B cell (primary cell): Measurements from ENCODE around the gene SS18L1. TPM values are rescaled to one million over a fixed set of nuclear protein-coding genes. Genes with fewer than 3 reads are reported as not detected.

ENCODE experiments used
- ATAC-seq: fragments of 200-7000 bp; cut with Tn5 transposase; one replicate; pipeline ENCODE4 v1.10.0; 2021; ENCODE audit warnings: low read depth, mild to moderate bottlenecking, moderate number of reproducible peaks, moderate library complexity
- CTCF ChIA-PET: fragments of 350-600 bp; sonication (Branson Sonifier 250); formaldehyde crosslinking; loops from one replicate; lab custom pipeline; 2021; ENCODE audit warnings: antibody characterized with exemption, inconsistent platforms; lab: Charles Lee
- POLR2A ChIA-PET: fragments of 350-600 bp; sonication (Branson Sonifier 250); formaldehyde crosslinking; loops from one replicate; lab custom pipeline; 2021; ENCODE audit warnings: antibody characterized with exemption; lab: Charles Lee
- DNase-seq: peaks from one replicate; pipeline ENCODE4 v3.0.0; 2013
- H2AFZ ChIP-seq: 2 replicates; pipeline ENCODE4 v1.6.1; 2012; ENCODE audit warnings: mild to moderate bottlenecking, low read depth, low read length; ENCODE audit not compliant: insufficient read depth, poor library complexity, severe bottlenecking
- H3K27ac ChIP-seq, 2 donors: 1 replicate in 1 of 2; 2 replicates in 1 of 2; pipeline ENCODE4 v1.5.1; 2012 to 2013; ENCODE audit warnings: low read length in 2 of 2, mild to moderate bottlenecking in 2 of 2, moderate library complexity in 1 of 2
- H3K27me3 ChIP-seq, 4 experiments: fragments of 200-600 bp in 1 of 4; sonication (generic) in 1 of 4; replicated peaks in 1 of 4; 1 replicate in 2 of 4; 2 replicates in 2 of 4; pipeline versions ENCODE4 v1.6.1 to v1.7.0; 2013 to 2016; ENCODE audit warnings: low read length in 3 of 4, mild to moderate bottlenecking in 2 of 4, mixed read lengths in 1 of 4, moderate library complexity in 1 of 4; ENCODE audit not compliant: insufficient read depth in 4 of 4, control insufficient read depth in 3 of 4; ENCODE audit errors: control extremely low read depth in 1 of 4
- H3K36me3 ChIP-seq, 2 experiments: replicated peaks in 1 of 2; 1 replicate in 1 of 2; 2 replicates in 1 of 2; pipeline versions ENCODE4 v1.6.1 to v1.7.1; 2013; ENCODE audit warnings: low read length in 1 of 2; ENCODE audit not compliant: insufficient read depth in 2 of 2, control insufficient read depth in 1 of 2; ENCODE audit errors: control extremely low read depth in 1 of 2, extremely low read depth in 1 of 2
- H3K4me1 ChIP-seq, 2 donors: fragments of 200-600 bp in 1 of 2; sonication (generic) in 1 of 2; 1 replicate in 1 of 2; 2 replicates in 1 of 2; pipeline versions ENCODE4 v1.5.1 to v1.6.1; 2013 to 2017; ENCODE audit warnings: low read length in 2 of 2; ENCODE audit not compliant: control insufficient read depth in 2 of 2, insufficient read depth in 2 of 2
- H3K4me2 ChIP-seq: replicated peaks from 2 replicates; pipeline ENCODE3; 2012; ENCODE audit warnings: mild to moderate bottlenecking, low read depth, low read length; ENCODE audit not compliant: poor library complexity, severe bottlenecking
- H3K4me3 ChIP-seq, 5 experiments: fragments of 200-600 bp in 1 of 5; sonication (generic) in 1 of 5; 1 replicate in 3 of 5; 2 replicates in 2 of 5; pipeline versions ENCODE4 v1.5.1 to v1.7.0; 2011 to 2016; ENCODE audit warnings: low read length in 4 of 5, mild to moderate bottlenecking in 4 of 5, low read depth in 2 of 5, control low read depth in 1 of 5, moderate library complexity in 1 of 5; ENCODE audit not compliant: insufficient read depth in 1 of 5; ENCODE audit errors: control extremely low read depth in 1 of 5, extremely low read depth in 1 of 5
- H3K79me2 ChIP-seq: fragments of 200-600 bp; sonication (generic); one replicate; pipeline ENCODE4 v1.6.0; 2016; ENCODE audit warnings: low read length; ENCODE audit not compliant: control insufficient read depth, insufficient read depth
- H3K9ac ChIP-seq: fragments of 200-600 bp; sonication (generic); 2 replicates; pipeline ENCODE4 v1.6.1; 2017; ENCODE audit warnings: mild to moderate bottlenecking, low read length, moderate library complexity
- H3K9me3 ChIP-seq, 3 donors: one replicate each; pipeline versions ENCODE4 v1.6.1 to v1.7.1; 2013; ENCODE audit warnings: low read length in 2 of 3; ENCODE audit not compliant: control insufficient read depth in 2 of 3, insufficient read depth in 1 of 3; ENCODE audit errors: control extremely low read depth in 1 of 3
- H4K20me1 ChIP-seq: 2 replicates; pipeline ENCODE4 v1.6.0; 2012; ENCODE audit warnings: mild to moderate bottlenecking, low read length; ENCODE audit not compliant: insufficient read depth, control insufficient read depth, poor library complexity, severe bottlenecking
- H3K27ac Mint-ChIP-seq: one replicate; pipeline ENCODE4 v1.8.0; 2021; ENCODE audit warnings: mixed read lengths
- H3K27me3 Mint-ChIP-seq: one replicate; pipeline ENCODE4 v1.8.0; 2021; ENCODE audit warnings: mixed read lengths
- H3K4me1 Mint-ChIP-seq: one replicate; pipeline ENCODE4 v1.8.0; 2021; ENCODE audit warnings: mixed read lengths
- H3K4me3 Mint-ChIP-seq: one replicate; pipeline ENCODE4 v1.8.0; 2021; ENCODE audit warnings: mixed read lengths
- H3K9me3 Mint-ChIP-seq: one replicate; pipeline ENCODE4 v1.8.0; 2022; ENCODE audit warnings: mixed read lengths; ENCODE audit not compliant: insufficient read depth
- CTCF ChIP-seq: fragments of 200-600 bp; IDR thresholded peaks from one replicate; pipeline ENCODE4 v1.8.0; 2022; ENCODE audit warnings: antibody characterized with exemption, mild to moderate bottlenecking
- EZH2 ChIP-seq: IDR thresholded peaks from 2 replicates; pipeline ENCODE4 v1.6.1; 2012; ENCODE audit warnings: borderline replicate concordance, low read depth, mild to moderate bottlenecking, moderate library complexity, low read length; ENCODE audit not compliant: insufficient read depth, poor library complexity, severe bottlenecking
- WGBS: methylation state at CpG from one replicate; pipeline ENCODE4 v1.1.5; 2013; ENCODE audit warnings: missing lambda C conversion rate; ENCODE audit not compliant: insufficient coverage; 5-methylcytosine and 5-hydroxymethylcytosine counted together
- intact Hi-C: fragments of 100-400 bp; cut with micrococcal nuclease; formaldehyde crosslinking; loops from one replicate; pipeline ENCODE4 v1.10.0; 2022
- polyA plus RNA-seq: library from polyadenylated mRNA; depleted of rRNA; stranded (reverse); fragments of >200 nt; gene quantifications from 2 replicates; pipeline ENCODE4 v1.2.3, GENCODE V29; 2012
- total RNA-seq, 2 donors: library from RNA; stranded (reverse); fragments of 120-200 nt in 1 of 2; gene quantifications; 1 replicate in 1 of 2; 2 replicates in 1 of 2; pipeline versions ENCODE4 v1.2.3 to v1.2.4, GENCODE V29; 2013 to 2022

Gene SS18L1
- total and polyA plus RNA-seq, 2 donors (not counting 1 experiment from before 2014, with no cell fraction given): 15.4 to 20.7 TPM

GRCh38 chr20:62211769-62212288, 68.3 kb downstream of the SS18L1 start:
- Histone ChIP-seq H3K36me3 (no peaks in the 10 kb centered on the region), H3K9me3 (no peaks in the 10 kb centered on the region), H3K27me3 (peaks cover 0 to 44% (median 11%) of the 10 kb centered on the region in 4 experiments), H3K4me1 (no peaks in the 10 kb centered on the region), H4K20me1 (no peaks in the 10 kb centered on the region), H3K4me2 (no peak overlapping the region), H3K27ac (no peak overlapping the region), H2AFZ (no peak overlapping the region), H3K79me2 (no peaks in the 10 kb centered on the region), H3K9ac (no peak overlapping the region), H3K4me3 (no peak overlapping the region)
- WGBS: 77% methylated on average over 9 of the region's 9 CpGs
- H3K27me3 Mint-ChIP-seq: peaks cover 17% of the 10 kb centered on the region
- ChIA-PET CTCF (interaction anchor here (0.5 kb wide), 1 partner anchor 46 kb away, joined by 3 read pairs; no protein-coding TSS in a partner anchor), POLR2A (no interaction called here)
- intact Hi-C loops: no loop called here
- TF ChIP-seq CTCF: no peak
- TF ChIP-seq EZH2: no peak
- H3K27ac Mint-ChIP-seq: no peak overlapping the region
- ATAC-seq (no peak), DNase-seq (no peak)
- no peaks in the 10 kb centered on the region for H3K9me3 Mint-ChIP-seq
- no peaks in the 10 kb centered on the region for H3K4me1 Mint-ChIP-seq
- no peak overlapping the region for H3K4me3 Mint-ChIP-seq

GRCh38 chr20:62212299-62212698, 68.7 kb downstream of the SS18L1 start:
- no peaks in the 10 kb centered on the region for H3K36me3 ChIP-seq
- DNase-seq (no peak), ATAC-seq (no peak)
- CTCF ChIA-PET: no interaction called here
- intact Hi-C loops: no loop called here
- Mint-ChIP-seq H3K27ac (no peak overlapping the region), H3K9me3 (no peaks in the 10 kb centered on the region), H3K4me3 (no peak overlapping the region), H3K27me3 (peaks cover 20% of the 10 kb centered on the region), H3K4me1 (no peaks in the 10 kb centered on the region)
- H3K4me3 ChIP-seq: no peak overlapping the region
- no peak overlapping the region for H3K9ac ChIP-seq
- H4K20me1 ChIP-seq: no peaks in the 10 kb centered on the region
- no peak overlapping the region for H3K27ac ChIP-seq
- POLR2A ChIA-PET: no interaction called here
- H2AFZ ChIP-seq: no peak overlapping the region
- no peaks in the 10 kb centered on the region for H3K79me2 ChIP-seq
- H3K9me3 ChIP-seq: no peaks in the 10 kb centered on the region
- H3K4me2 ChIP-seq: no peak overlapping the region
- 52% methylated on average over 10 of the region's 10 CpGs for WGBS
- H3K4me1 ChIP-seq: no peaks in the 10 kb centered on the region
- peaks cover 0 to 48% (median 11%) of the 10 kb centered on the region in 4 experiments for H3K27me3 ChIP-seq
- TF ChIP-seq EZH2 (no peak), CTCF (no peak)
